ENCODE results near the gene UGT1A8. TPM values are rescaled to one million over a fixed set of nuclear protein-coding genes. Genes with fewer than 3 reads are reported as not detected.

Gene UGT1A8
- total RNA-seq (2022; extraction: Qiagen RNA extraction; ENCODE audit: low read depth) = 0.23 TPM in 1 of 5 replicates, not detected in the others

DNA sequence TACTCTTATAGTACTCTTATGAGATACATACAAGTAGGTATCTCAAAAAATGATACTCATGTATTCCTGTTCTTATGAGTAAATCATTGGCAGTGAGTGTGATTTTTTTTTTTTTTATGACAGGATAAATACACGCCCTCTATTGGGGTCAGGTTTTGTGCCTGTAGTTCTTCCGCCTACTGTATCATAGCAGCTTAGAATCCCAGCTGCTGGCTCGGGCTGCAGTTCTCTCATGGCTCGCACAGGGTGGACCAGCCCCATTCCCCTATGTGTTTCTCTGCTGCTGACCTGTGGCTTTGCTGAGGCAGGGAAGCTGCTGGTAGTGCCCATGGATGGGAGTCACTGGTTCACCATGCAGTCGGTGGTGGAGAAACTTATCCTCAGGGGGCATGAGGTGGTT is at the start of gene UGT1A8:
Gene UGT1A8 (plus strand): TSS at position 158 of the 400 bp plus-strand sequence. CDS start 75 bp downstream, at position 233.

GRCh38 chr2:233636306-233636705 is 18.9 kb downstream of the UGT1A8 start, which contains the start of gene UGT1A10:
TSS of gene UGT1A10 (plus strand) at chr2:233636448. CDS start at chr2:233636523, 75 bp downstream.

GRCh38 chr2:233671290-233672161 is 54.1 kb downstream of the UGT1A8 start, which contains the start of gene UGT1A9:
TSS of gene UGT1A9 (plus strand) at chr2:233671898. CDS start at chr2:233671935, 37 bp downstream.

GRCh38 chr2:233681521-233682099 is 64.2 kb downstream of the UGT1A8 start, which contains the start of gene UGT1A7:
TSS of gene UGT1A7 (plus strand) at chr2:233681901. CDS start at chr2:233681938, 37 bp downstream.

GRCh38 chr2:233692648-233693047 is 75.2 kb downstream of the UGT1A8 start, which contains the start of gene UGT1A6:
TSS of gene UGT1A6 (plus strand) at chr2:233692890. CDS start at chr2:233693005, 115 bp downstream.

GRCh38 chr2:233712611-233713261 is 95.3 kb downstream of the UGT1A8 start, which contains the start of gene UGT1A5:
TSS of gene UGT1A5 (plus strand) at chr2:233712907. CDS start at chr2:233712992, 85 bp downstream.

DNA sequence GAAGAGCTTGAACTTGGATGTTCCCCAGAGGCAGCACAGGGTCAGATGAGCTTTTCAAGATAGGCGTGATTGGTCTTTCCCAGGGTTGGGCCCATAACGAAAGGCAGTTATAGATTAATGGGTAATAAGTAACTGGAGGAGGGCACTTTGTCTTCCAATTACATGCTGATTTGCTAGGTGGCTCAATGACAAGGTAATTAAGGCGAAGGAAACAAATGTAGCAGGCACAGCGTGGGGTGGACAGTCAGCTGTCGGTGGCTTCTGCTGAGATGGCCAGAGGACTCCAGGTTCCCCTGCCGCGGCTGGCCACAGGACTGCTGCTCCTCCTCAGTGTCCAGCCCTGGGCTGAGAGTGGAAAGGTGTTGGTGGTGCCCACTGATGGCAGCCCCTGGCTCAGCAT is 101.1 kb downstream of the UGT1A8 start, which contains the start of gene UGT1A4:
Gene UGT1A4 (plus strand): TSS at position 185 of the 400 bp plus-strand sequence. CDS start 85 bp downstream, at position 270.

DNA sequence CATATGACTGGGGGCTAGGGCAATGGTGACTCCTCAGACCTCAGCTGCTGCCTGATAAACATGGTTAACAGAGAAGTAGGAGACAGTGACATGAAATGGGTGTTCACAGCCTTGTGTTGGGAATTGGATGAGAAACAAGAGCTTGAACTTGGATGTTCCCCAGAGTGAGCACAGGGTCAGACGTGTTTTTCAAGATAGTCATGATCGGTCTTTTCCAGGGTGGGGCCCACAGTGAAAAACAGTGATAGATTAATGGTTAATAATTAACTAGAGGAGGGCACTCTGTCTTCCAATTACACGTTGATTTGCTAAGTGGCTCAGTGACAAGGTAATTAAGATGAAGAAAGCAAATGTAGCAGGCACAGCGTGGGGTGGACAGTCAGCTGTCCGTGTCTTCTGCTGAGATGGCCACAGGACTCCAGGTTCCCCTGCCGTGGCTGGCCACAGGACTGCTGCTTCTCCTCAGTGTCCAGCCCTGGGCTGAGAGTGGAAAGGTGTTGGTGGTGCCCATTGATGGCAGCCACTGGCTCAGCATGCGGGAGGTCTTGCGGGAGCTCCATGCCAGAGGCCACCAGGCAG is 111.4 kb downstream of the UGT1A8 start, which contains the start of gene UGT1A3:
Gene UGT1A3 (plus strand): TSS at position 320 of the 579 bp plus-strand sequence. CDS start 85 bp downstream, at position 405.

GRCh38 chr2:233760043-233760442 is 142.6 kb downstream of the UGT1A8 start, which contains the start of gene UGT1A1:
TSS of gene UGT1A1 (plus strand) at chr2:233760270. CDS start at chr2:233760288, 18 bp downstream.

DNA sequence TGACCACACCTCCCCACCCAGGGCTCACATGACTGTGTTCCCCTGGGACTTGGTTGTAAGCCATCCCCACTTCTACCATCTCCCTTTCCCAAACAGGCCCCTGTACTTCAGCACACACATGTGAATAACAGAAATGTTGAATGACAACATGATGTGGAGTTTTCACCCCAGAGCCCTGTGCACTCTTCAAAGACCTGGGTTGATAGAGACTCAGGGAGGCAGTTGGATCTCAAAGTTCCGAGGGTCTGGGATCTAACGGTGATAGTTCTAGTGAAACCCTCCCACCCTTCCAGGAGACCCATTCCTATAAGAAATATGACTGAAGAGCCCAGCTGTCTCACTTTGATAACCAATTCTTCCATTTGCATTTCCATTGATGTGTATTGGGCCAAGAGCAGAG is 160.6 kb downstream of the UGT1A8 start, which contains the start of gene MROH2A:
Gene MROH2A (plus strand): TSS at position 301 of the 400 bp plus-strand sequence. CDS start 1,029 bp downstream, outside the sequence.

Other genes with a start within 250 kb of the UGT1A8 start
- 20.0 to 27.4 TPM (median 25.1 TPM) in 5 replicates for gene USP40, start 50.9 kb upstream of the UGT1A8 start, total RNA-seq (2022; extraction: Qiagen RNA extraction; ENCODE audit: low read depth)
- 0.18 to 0.52 TPM (median 0.23 TPM) in 3 of 5 replicates, not detected in the others for gene UGT1A10, start 18.8 kb downstream of the UGT1A8 start, total RNA-seq (2022; extraction: Qiagen RNA extraction; ENCODE audit: low read depth)
- 3.7 to 7.2 TPM (median 5.0 TPM) in 5 replicates for gene UGT1A9, start 54.3 kb downstream of the UGT1A8 start, total RNA-seq (2022; extraction: Qiagen RNA extraction; ENCODE audit: low read depth)
- gene UGT1A7, start 64.3 kb downstream of the UGT1A8 start, total RNA-seq (2022; extraction: Qiagen RNA extraction; ENCODE audit: low read depth) = 3.7 to 6.2 TPM (median 4.3 TPM) in 5 replicates
- gene UGT1A6, start 75.3 kb downstream of the UGT1A8 start, total RNA-seq (2022; extraction: Qiagen RNA extraction; ENCODE audit: low read depth) = 0.65 to 1.6 TPM (median 1.0 TPM) in 5 replicates
- gene UGT1A5, start 95.3 kb downstream of the UGT1A8 start, total RNA-seq (2022; extraction: Qiagen RNA extraction; ENCODE audit: low read depth) = not detected in 5 replicates
- not detected in 5 replicates for gene UGT1A4, start 101.1 kb downstream of the UGT1A8 start, total RNA-seq (2022; extraction: Qiagen RNA extraction; ENCODE audit: low read depth)
- 0.12 to 0.19 TPM (median 0.17 TPM) in 3 of 5 replicates, not detected in the others for gene UGT1A3, start 111.4 kb downstream of the UGT1A8 start, total RNA-seq (2022; extraction: Qiagen RNA extraction; ENCODE audit: low read depth)
- 0.37 to 1.1 TPM (median 0.92 TPM) in 5 replicates for gene UGT1A1, start 142.6 kb downstream of the UGT1A8 start, total RNA-seq (2022; extraction: Qiagen RNA extraction; ENCODE audit: low read depth)
- gene MROH2A, start 160.7 kb downstream of the UGT1A8 start, total RNA-seq (2022; extraction: Qiagen RNA extraction; ENCODE audit: low read depth) = 0.18 to 0.22 TPM in 2 of 5 replicates, not detected in the others
- gene HJURP, start 236.9 kb downstream of the UGT1A8 start, total RNA-seq (2022; extraction: Qiagen RNA extraction; ENCODE audit: low read depth) = 68.3 to 93.0 TPM (median 68.9 TPM) in 5 replicates